ENCODE data around the gene CAVIN4.

GRCh38 chr9:100557053-100557452 lies 20.8 kb upstream of the CAVIN4 start:
- no peak for TF ChIP-seq CTCF (conservative IDR thresholded peaks at IDR 0.05; ENCODE audit: low read depth in 2 of 2)
- no peak for TF ChIP-seq EZH2phosphoT487 (IDR thresholded peaks at IDR 0.05; ENCODE audit: unreplicated experiment)
- no peak for TF ChIP-seq POLR2AphosphoS5 (IDR thresholded peaks at IDR 0.05; ENCODE audit: low read depth)
- TF ChIP-seq, protein P1, sequence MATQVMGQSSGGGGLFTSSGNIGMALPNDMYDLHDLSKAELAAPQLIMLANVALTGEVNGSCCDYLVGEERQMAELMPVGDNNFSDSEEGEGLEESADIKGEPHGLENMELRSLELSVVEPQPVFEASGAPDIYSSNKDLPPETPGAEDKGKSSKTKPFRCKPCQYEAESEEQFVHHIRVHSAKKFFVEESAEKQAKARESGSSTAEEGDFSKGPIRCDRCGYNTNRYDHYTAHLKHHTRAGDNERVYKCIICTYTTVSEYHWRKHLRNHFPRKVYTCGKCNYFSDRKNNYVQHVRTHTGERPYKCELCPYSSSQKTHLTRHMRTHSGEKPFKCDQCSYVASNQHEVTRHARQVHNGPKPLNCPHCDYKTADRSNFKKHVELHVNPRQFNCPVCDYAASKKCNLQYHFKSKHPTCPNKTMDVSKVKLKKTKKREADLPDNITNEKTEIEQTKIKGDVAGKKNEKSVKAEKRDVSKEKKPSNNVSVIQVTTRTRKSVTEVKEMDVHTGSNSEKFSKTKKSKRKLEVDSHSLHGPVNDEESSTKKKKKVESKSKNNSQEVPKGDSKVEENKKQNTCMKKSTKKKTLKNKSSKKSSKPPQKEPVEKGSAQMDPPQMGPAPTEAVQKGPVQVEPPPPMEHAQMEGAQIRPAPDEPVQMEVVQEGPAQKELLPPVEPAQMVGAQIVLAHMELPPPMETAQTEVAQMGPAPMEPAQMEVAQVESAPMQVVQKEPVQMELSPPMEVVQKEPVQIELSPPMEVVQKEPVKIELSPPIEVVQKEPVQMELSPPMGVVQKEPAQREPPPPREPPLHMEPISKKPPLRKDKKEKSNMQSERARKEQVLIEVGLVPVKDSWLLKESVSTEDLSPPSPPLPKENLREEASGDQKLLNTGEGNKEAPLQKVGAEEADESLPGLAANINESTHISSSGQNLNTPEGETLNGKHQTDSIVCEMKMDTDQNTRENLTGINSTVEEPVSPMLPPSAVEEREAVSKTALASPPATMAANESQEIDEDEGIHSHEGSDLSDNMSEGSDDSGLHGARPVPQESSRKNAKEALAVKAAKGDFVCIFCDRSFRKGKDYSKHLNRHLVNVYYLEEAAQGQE (IDR thresholded peaks at IDR 0.05; ENCODE audit: unreplicated experiment) = no peak
- no peak for TF ChIP-seq EZH2 (IDR thresholded peaks at IDR 0.05; ENCODE audit: low read depth, unreplicated experiment)
